Jurkat, Clone E6-1 (cell line): ENCODE measurements around the gene SCAPER.

ENCODE experiments used
- DNase-seq: peaks from one replicate; pipeline ENCODE4 v3.0.0-alpha.2; 2011; ENCODE audit warnings: low read depth, low spot score
- H3K4me3 ChIP-seq: 2 replicates; pipeline ENCODE4 v1.5.1; 2011; ENCODE audit warnings: mild to moderate bottlenecking, low read length, control low read depth, moderate library complexity

SCAPER gene

GRCh38 chr15:76393614-76394013 lies 511.5 kb downstream of the SCAPER start:
- no peak overlapping the region for H3K4me3 ChIP-seq
- peak; percentile 71 for DNase-seq

DNA sequence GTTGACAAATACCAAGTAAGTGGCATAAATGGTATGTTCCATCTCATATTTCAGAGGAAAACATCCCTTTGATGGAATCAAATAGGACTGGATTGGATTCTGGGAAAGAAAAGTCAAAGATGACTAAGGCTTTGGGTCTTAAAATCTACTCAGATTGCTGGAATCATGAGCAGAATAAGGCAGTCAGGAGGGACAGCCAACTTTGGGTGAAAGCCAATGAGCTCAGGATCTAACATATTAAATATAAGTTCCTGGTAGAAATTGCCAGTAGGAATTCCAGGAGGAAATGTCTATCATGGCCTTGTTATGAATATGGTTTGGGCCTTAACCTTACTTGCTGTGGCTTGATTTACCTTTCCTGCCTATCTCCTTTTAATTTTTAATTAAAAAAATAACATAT lies 513.3 kb downstream of the SCAPER start:
- DNase-seq, result no peak

DNA sequence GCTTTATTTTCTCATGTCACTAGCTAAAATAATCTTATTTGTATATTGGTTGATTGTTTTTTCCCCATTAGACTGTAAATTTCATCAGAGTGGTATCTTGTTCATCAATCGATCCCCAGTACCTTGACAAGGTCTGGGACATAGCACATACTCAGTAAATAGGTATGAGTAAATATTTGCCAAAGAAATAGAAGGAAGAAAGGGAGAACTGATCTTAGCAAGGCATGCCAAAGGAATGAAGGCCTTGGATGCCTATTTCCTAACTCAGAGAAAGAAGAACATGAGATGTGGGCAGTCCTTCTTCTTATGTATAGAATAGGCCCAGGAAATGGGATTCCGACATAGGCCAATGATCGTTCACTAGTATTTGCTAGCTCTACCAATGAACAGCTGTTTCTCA lies 513.8 kb downstream of the SCAPER start:
- no peak for DNase-seq
- H3K4me3 ChIP-seq, result no peak overlapping the region

More for the DNA sequence above, 513.3 kb downstream of the SCAPER start:
- no peak overlapping the region for H3K4me3 ChIP-seq

DNA sequence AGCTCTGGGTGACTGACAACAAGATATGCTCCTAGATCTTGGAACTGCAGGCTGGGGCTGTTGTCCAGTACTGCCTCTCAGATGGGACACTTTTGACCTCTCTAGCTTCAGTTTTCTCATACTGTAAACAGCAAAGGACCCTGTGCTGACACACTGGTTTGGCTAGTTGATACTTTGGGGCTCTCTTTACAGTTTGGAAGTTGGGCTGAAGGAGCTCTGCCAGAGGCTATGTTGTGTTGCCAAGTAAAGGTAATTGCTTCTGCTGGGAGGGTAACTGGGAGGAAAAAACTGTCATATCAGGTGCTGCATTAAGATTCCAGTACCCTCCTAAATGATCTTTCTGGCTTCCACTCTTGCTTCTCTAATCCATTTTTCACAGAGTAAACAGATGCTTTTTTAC lies 514.6 kb downstream of the SCAPER start:
- H3K4me3 ChIP-seq, result no peak overlapping the region
- no peak for DNase-seq

DNA sequence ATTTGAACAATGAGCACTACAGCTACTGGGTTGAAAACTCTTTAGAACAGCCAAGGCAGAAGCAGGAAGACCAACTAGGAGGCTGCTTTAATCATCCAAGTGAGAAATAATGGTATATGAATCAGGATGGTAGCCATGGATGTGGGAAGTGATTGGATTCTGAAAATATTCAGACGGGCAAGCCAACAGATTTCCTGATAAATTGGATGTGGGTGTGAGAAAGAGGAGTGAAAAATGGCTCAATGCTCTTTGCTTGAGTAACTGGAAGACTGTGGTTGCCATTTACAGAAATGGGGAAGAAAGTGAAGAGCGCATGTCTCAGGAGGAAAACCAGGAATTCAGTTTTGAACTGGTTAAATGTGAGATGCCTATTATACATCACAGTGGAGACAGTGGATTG lies 518.2 kb downstream of the SCAPER start:
- DNase-seq, result no peak
- H3K4me3 ChIP-seq, result no peak overlapping the region

- H3K4me3 ChIP-seq, result no peak overlapping the region
- DNase-seq, result no peak
Observed at GRCh38 chr15:76386178-76386577, 519.0 kb downstream of the SCAPER start.

- no peak for DNase-seq
- no peak overlapping the region for H3K4me3 ChIP-seq
Observed at GRCh38 chr15:76384409-76384808, 520.7 kb downstream of the SCAPER start.

- no peak for DNase-seq
- H3K4me3 ChIP-seq, result no peak overlapping the region
Observed at GRCh38 chr15:76382987-76383728, 522.0 kb downstream of the SCAPER start.

DNA sequence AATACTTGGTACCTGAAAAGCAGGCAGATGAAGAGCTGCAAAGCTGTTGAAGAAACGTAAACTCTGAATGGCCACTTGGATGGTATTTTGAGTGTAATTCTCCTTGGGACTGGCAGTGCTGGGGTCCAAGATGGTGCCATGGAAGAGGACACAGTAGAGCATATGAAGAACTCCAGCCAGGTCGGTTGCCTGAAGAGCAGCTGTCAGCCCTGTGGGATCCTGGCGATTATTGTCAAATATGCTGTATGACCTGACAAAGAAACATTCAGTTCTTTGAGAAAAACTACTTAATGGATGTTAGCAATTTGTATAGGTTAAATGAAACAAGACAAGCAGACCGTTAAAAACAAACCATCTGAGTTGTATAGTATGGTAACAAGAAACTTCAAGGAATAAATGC lies 523.8 kb downstream of the SCAPER start:
- H3K4me3 ChIP-seq, result no peak overlapping the region
- DNase-seq, result no peak

DNA sequence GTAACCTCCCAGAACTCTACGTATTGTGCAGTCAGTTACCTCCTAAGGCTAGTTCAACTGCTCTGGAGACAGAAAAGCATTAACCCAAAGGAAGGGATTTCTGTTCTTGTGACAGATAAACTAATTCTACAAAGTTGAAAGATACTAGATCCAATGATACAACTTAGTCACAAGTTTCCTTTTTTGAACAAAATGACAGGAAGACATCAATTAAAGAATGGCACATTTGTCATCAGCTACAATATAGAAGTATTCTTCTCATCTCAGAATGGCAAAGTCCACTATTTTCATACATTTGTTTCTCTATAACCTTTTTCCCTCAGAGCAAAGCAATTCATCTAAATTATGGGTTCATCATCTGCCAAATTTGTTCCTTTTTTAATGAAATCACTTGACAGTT lies 524.9 kb downstream of the SCAPER start:
- H3K4me3 ChIP-seq, result no peak overlapping the region
- DNase-seq, result no peak

DNA sequence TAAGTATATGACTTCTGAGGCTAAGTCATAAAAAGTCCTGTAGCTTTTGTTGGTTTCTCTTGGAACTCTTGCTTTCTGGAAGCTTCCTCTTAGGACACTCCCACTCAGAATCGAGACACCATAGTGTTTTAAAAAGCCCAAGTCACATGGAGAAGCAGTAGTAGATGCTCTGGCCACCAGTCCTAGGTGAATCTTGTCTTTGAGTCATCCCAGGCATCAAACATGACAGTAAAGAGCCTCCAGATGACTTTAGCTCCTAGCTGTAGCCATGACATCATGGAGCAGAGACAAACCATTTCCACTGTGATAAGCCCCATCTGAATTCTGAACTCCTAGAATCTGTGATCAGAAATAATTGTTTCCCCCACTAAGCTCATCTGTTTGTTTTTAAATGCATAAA lies 526.4 kb downstream of the SCAPER start:
- H3K4me3 ChIP-seq, result no peak overlapping the region
- DNase-seq, result no peak

GRCh38 chr15:76377751-76378150 lies 527.4 kb downstream of the SCAPER start:
- H3K4me3 ChIP-seq, result no peak overlapping the region
- DNase-seq, result no peak

GRCh38 chr15:76377217-76377616 lies 527.9 kb downstream of the SCAPER start:
- no peak overlapping the region for H3K4me3 ChIP-seq
- no peak for DNase-seq

- H3K4me3 ChIP-seq, result no peak overlapping the region
- no peak for DNase-seq
Observed at GRCh38 chr15:76376816-76377215, 528.3 kb downstream of the SCAPER start.

DNA sequence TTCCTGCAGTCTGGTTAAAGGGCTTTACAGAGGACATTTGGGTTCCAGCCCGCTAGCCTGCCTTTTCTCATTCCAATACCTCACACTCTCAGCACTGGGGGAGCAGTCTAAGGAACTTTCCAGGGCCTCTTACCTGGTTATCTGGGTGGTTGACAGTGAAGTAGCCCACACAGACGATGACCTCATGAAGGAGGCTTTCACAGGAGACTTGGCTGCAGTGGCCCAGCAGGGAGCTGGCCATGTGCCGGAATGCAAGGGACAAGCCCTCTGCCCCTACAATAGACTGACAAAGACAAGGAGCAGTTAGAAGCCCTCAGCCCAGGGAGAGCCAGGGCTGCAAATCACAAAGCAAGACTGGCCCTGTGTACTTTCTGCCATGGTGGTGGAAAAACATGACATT lies 529.1 kb downstream of the SCAPER start:
- no peak for DNase-seq
- no peak overlapping the region for H3K4me3 ChIP-seq

- no peak for DNase-seq
- no peak overlapping the region for H3K4me3 ChIP-seq
Observed at GRCh38 chr15:76368122-76368621, 537.0 kb downstream of the SCAPER start.

DNA sequence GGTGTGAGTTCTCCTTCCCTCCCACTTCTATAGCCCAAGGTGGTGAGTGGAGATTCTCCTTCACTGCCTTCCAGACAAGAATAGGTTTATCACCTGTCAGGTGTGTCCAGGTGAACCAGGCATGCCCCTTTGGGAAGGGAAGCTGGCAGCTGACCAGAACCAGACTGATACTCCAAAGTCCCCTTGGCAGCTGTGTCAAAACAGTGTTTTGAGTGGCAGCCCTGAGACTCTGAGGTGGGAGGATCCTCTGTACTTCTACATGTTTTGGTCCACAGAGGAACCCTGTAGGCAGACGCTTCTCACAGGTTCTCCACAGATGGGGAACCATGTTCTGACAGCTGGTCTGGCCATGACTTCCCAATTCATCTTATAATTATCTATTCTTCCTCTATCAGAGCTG lies 538.4 kb downstream of the SCAPER start:
- no peak for DNase-seq

DNA sequence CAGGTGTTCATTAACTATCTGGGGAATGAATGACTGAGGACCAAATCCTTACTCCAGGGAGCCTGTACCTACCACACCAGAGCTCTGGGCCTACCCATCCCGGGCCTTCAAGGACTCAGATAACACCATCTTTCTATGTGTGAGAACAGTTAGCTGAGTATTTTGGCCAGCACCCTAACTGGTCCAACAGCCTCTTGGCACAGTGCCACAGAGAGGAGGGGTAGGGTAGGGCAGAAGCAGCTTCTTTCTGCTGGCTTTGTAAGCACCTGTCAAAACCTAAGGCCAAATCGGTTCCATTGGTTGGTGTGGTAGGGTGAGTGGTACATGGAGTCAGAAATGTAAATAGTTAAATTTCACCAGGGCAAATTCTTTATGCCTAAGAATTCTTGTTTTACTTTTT lies 541.9 kb downstream of the SCAPER start:
- no peak overlapping the region for H3K4me3 ChIP-seq
- DNase-seq, result no peak

More for the DNA sequence above, 538.4 kb downstream of the SCAPER start:
- H3K4me3 ChIP-seq, result no peak overlapping the region

DNA sequence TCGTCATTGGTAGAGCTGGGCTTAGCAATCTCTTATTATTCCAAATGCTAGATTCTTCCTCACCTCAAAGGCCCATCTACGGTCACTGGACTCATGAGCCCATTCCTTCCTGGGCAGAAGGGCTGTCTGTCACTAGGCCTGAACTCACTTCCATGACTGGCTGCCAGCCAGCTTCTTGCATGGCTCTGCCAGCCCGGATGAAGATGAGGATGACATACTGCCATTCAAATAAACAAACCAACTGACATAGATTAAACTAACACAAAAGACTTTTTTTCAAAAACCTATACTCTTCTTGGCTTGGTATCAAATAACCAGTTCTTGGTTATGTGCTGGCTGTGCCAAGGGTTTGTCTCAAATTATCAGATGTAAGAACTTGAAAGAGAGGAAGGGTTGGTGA lies 544.7 kb downstream of the SCAPER start:
- no peak for DNase-seq
- no peak overlapping the region for H3K4me3 ChIP-seq

DNA sequence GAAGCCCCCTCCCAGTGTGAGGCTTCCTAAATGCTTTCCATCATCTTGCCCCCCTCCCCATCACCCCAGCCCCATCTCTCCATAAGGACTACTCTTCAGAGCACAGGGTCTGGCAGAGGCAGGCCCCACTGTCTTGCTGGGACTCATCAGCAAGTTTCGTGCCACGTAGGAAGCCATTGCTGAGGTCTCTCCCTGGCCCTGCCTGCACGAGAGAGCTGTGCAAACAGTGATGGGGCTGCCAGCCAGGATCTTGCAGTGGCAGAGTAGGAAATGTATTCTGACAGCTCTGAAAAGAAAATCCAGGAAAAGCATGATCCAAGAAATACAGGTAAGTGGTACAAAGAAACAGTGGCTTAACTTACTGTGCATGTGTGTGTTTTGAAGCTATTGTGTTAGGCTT lies 546.0 kb downstream of the SCAPER start:
- no peak overlapping the region for H3K4me3 ChIP-seq
- no peak for DNase-seq

GRCh38 chr15:76358453-76358852 lies 546.7 kb downstream of the SCAPER start:
- DNase-seq, result no peak
- H3K4me3 ChIP-seq, result no peak overlapping the region
